ENCODE data around the gene LMTK3. TPM values are rescaled to one million over a fixed set of nuclear protein-coding genes. Genes with fewer than 3 reads are reported as not detected.

LMTK3 gene
- total RNA-seq, 1 donor, result not detected

DNA sequence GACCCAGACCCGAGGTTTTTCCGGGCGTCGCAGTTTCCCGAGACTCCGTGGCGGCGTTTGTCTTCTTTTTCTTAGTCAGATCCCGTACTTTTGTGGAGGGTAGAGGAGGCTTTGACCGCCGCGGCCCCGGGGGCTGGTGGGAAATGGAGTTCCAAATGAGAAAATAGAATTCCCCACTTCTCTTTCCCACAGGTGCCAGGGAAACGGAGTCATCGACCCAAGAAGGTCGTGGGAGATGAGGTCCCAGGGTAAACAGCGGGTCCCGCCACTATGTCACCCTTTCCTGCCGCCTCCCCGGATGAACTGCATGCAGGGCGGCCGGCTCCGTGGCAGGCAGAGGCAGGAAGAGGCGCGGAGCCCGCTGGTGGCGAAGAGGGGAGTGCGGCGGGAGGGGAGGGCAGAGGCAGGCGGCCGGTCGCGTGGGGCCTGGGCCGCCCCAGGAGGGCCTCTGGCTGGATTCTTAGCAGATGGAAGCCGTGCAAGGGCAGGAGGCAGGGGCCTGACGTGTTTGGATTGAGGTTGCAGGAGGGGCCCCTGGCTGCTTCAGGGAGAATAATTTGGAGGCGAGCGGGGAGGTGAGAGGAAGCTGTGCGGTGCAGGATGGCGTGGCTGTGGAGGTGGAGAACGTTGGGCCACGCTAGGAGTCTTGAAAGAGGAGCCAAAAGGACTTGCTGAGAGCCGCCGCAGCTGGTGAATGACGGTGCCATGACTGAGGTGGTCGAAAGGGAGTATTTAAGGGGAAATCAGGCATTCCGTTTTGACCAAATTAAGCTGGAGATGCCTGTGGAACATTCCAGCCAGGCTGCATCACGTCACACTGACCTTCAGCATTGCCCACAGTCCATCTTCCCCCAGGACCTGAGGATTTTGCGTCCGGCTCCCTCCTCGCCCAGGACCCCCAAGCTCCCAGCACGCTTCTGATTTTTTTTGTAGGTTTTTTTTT lies 30.8 kb downstream of the LMTK3 start:
- Histone ChIP-seq H3K79me2 (ENCODE audit: insufficient read depth, low read length) (no peaks in the 10 kb centered on the region), H4K20me1 (ENCODE audit: insufficient read depth, low read length) (no peaks in the 10 kb centered on the region), H3K9me3 (ENCODE audit: low read depth, low read length) (no peaks in the 10 kb centered on the region), H3K36me3 (ENCODE audit: insufficient read depth, low read length) (peaks cover 24% of the 10 kb centered on the region), H3K4me2 (ENCODE audit: insufficient read depth, low read length) (peak overlapping the region; percentile 89), H3K4me1 (ENCODE audit: insufficient read depth, low read length) (peaks cover 27% of the 10 kb centered on the region), H2AFZ (ENCODE audit: low read length) (peak overlapping the region; percentile 70), H3K27ac (ENCODE audit: low read depth, low read length) (peak overlapping the region; percentile 58), H3K27me3 (ENCODE audit: insufficient read depth, low read length) (no peaks in the 10 kb centered on the region), H3K4me3 (ENCODE audit: insufficient read depth, low read length) (peak overlapping the region; percentile 73)
- TF ChIP-seq, protein P1, sequence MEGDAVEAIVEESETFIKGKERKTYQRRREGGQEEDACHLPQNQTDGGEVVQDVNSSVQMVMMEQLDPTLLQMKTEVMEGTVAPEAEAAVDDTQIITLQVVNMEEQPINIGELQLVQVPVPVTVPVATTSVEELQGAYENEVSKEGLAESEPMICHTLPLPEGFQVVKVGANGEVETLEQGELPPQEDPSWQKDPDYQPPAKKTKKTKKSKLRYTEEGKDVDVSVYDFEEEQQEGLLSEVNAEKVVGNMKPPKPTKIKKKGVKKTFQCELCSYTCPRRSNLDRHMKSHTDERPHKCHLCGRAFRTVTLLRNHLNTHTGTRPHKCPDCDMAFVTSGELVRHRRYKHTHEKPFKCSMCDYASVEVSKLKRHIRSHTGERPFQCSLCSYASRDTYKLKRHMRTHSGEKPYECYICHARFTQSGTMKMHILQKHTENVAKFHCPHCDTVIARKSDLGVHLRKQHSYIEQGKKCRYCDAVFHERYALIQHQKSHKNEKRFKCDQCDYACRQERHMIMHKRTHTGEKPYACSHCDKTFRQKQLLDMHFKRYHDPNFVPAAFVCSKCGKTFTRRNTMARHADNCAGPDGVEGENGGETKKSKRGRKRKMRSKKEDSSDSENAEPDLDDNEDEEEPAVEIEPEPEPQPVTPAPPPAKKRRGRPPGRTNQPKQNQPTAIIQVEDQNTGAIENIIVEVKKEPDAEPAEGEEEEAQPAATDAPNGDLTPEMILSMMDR (IDR thresholded peaks at IDR 0.05; ENCODE audit: extremely low read depth, low read depth, low read length), result no peak
- DNase-seq (ENCODE audit: insufficient read length, low spot score, missing footprints), result peak; percentile 93

- peak overlapping the region; percentile 41 for H2AFZ ChIP-seq (ENCODE audit: low read length)
- H3K4me2 ChIP-seq (ENCODE audit: insufficient read depth, low read length), result peak overlapping the region; percentile 89
- peak; percentile 87 for DNase-seq (ENCODE audit: insufficient read length, low spot score, missing footprints)
- H3K9me3 ChIP-seq (ENCODE audit: low read depth, low read length), result no peaks in the 10 kb centered on the region
- H3K36me3 ChIP-seq (ENCODE audit: insufficient read depth, low read length), result peaks cover 31% of the 10 kb centered on the region
- H4K20me1 ChIP-seq (ENCODE audit: insufficient read depth, low read length), result no peaks in the 10 kb centered on the region
- H3K27ac ChIP-seq (ENCODE audit: low read depth, low read length), result peak overlapping the region; percentile 58
- H3K79me2 ChIP-seq (ENCODE audit: insufficient read depth, low read length), result no peaks in the 10 kb centered on the region
- H3K4me3 ChIP-seq (ENCODE audit: insufficient read depth, low read length), result peak overlapping the region; percentile 73
- peaks cover 27% of the 10 kb centered on the region for H3K4me1 ChIP-seq (ENCODE audit: insufficient read depth, low read length)
- no peaks in the 10 kb centered on the region for H3K27me3 ChIP-seq (ENCODE audit: insufficient read depth, low read length)
- TF ChIP-seq, protein P1 (IDR thresholded peaks at IDR 0.05; ENCODE audit: extremely low read depth, low read depth, low read length), result no peak
Observed at GRCh38 chr19:48480183-48480557, 31.5 kb downstream of the LMTK3 start.

- Histone ChIP-seq H3K27ac (ENCODE audit: low read depth, low read length) (peak overlapping the region; percentile 58), H3K4me3 (ENCODE audit: insufficient read depth, low read length) (peak overlapping the region; percentile 73), H3K27me3 (ENCODE audit: insufficient read depth, low read length) (no peaks in the 10 kb centered on the region), H4K20me1 (ENCODE audit: insufficient read depth, low read length) (no peaks in the 10 kb centered on the region), H3K4me1 (ENCODE audit: insufficient read depth, low read length) (peaks cover 27% of the 10 kb centered on the region), H3K36me3 (ENCODE audit: insufficient read depth, low read length) (peaks cover 36% of the 10 kb centered on the region), H3K79me2 (ENCODE audit: insufficient read depth, low read length) (no peaks in the 10 kb centered on the region), H2AFZ (ENCODE audit: low read length) (no peak overlapping the region), H3K9me3 (ENCODE audit: low read depth, low read length) (no peaks in the 10 kb centered on the region), H3K4me2 (ENCODE audit: insufficient read depth, low read length) (peak overlapping the region; percentile 89)
- TF ChIP-seq, protein P1 (IDR thresholded peaks at IDR 0.05; ENCODE audit: extremely low read depth, low read depth, low read length), result no peak
- peak; percentile 80 for DNase-seq (ENCODE audit: insufficient read length, low spot score, missing footprints)
Observed at GRCh38 chr19:48479686-48480085, 31.9 kb downstream of the LMTK3 start.
